Cortex of kidney (tissue), 1 donor: ENCODE measurements around the gene FBXW8.

ENCODE experiments used
- DNase-seq: peaks from one replicate; lab custom pipeline; 2025; lab: John Stamatoyannopoulos, UW

FBXW8 gene

GRCh38 chr12:117020536-117021220 lies 109.9 kb downstream of the FBXW8 start:
- no peak for DNase-seq

- no peak for DNase-seq
These were observed 111.7 kb downstream of the FBXW8 start for GRCh38 chr12:117022465-117022864.

GRCh38 chr12:117023998-117024960 lies 113.5 kb downstream of the FBXW8 start:
- no peak for DNase-seq

GRCh38 chr12:117024961-117025480 lies 114.3 kb downstream of the FBXW8 start:
- no peak for DNase-seq

GRCh38 chr12:117025481-117026151 lies 114.9 kb downstream of the FBXW8 start:
- DNase-seq, result no peak

GRCh38 chr12:117026343-117026742 lies 115.6 kb downstream of the FBXW8 start:
- no peak for DNase-seq

GRCh38 chr12:117026921-117027250 lies 116.1 kb downstream of the FBXW8 start:
- DNase-seq, result no peak

- DNase-seq, result no peak
These were observed 116.7 kb downstream of the FBXW8 start for GRCh38 chr12:117027251-117028086.

GRCh38 chr12:117028254-117028653 lies 117.5 kb downstream of the FBXW8 start:
- no peak for DNase-seq

GRCh38 chr12:117030187-117030900 lies 119.6 kb downstream of the FBXW8 start:
- no peak for DNase-seq

- no peak for DNase-seq
These were observed 121.3 kb downstream of the FBXW8 start for GRCh38 chr12:117031843-117032592.

GRCh38 chr12:117032593-117033381 lies 122.0 kb downstream of the FBXW8 start:
- DNase-seq, result no peak

- no peak for DNase-seq
These were observed 122.9 kb downstream of the FBXW8 start for GRCh38 chr12:117033382-117034221.

- DNase-seq, result no peak
These were observed 123.5 kb downstream of the FBXW8 start for GRCh38 chr12:117034249-117034648.

GRCh38 chr12:117034701-117035151 lies 124.0 kb downstream of the FBXW8 start:
- DNase-seq, result no peak

GRCh38 chr12:117035287-117035686 lies 124.5 kb downstream of the FBXW8 start:
- no peak for DNase-seq

GRCh38 chr12:117036046-117036445 lies 125.3 kb downstream of the FBXW8 start:
- DNase-seq, result no peak

GRCh38 chr12:117036547-117036946 lies 125.8 kb downstream of the FBXW8 start:
- no peak for DNase-seq
